ENCODE data around the gene ZNF622. TPM values are rescaled to one million over a fixed set of nuclear protein-coding genes. Genes with fewer than 3 reads are reported as not detected.

Gene ZNF622
- total and polyA plus RNA-seq, 2 donors (not counting 3 experiments of a cell fraction or from before 2014, with no cell fraction given): 10.0 to 26.6 TPM

DNA sequence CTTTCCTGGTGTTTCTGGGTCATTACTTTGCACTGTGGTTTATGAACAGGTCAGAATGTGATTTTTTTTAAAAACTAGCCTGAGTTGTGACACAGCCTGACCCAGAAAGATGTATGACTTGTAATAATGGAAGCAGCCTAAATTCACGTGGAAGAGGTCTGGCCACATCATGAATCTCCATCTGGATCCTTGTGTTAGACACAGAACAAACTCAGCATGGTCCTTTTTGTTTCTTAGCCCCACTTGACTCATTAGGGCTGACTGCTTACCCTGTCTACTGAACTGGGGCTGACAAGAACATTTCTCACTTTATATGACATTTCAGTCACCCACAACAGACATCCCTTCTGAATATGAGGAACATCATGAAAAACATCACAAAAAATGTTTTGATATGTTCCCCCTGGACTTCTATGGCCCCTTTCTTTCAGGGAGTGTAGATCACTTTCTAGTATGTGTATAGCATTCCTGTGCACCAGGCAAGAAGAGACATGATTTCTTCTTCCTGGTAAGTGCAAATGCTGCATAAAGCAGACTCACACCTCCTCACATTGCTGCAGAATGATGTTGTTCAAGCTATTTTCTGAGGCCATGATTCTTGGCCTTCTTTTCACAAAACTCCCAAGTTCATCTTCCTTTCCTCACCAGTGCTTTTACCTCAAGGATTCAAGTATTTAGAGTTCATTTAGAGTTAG lies 52.3 kb downstream of the ZNF622 start:
- no peaks in the 10 kb centered on the region for H3K9me1 ChIP-seq (replicated peaks; ENCODE audit: control insufficient read depth, extremely low read depth, insufficient read depth, low read length)
- H3K79me2 ChIP-seq (ENCODE audit: control insufficient read depth, insufficient read depth, low read length): no peaks in the 10 kb centered on the region
- intact Hi-C loops (cut with micrococcal nuclease) (no loop called here), dilution Hi-C loops (cut with MboI; ENCODE audit: extremely low pct_ligation_motif_present, low sequenced_read_pairs) (no loop called here)
- no peaks in the 10 kb centered on the region for H3K9me3 ChIP-seq (replicated peaks; ENCODE audit: control insufficient read depth, insufficient read depth, low read length)
- H2AFZ ChIP-seq (ENCODE audit: low read depth, low read length): no peak overlapping the region
- POLR2A ChIA-PET: no interaction called here
- H4K20me1 ChIP-seq (replicated peaks; ENCODE audit: control insufficient read depth, extremely low read depth, insufficient read depth, low read length): no peaks in the 10 kb centered on the region
- H3K27ac ChIP-seq (ENCODE audit: insufficient read depth, low read depth, low read length): no peak overlapping the region
- H3K9ac ChIP-seq (replicated peaks; ENCODE audit: extremely low read depth, insufficient read depth, low read length): no peak overlapping the region
- H3K27me3 ChIP-seq (ENCODE audit: control insufficient read depth in 2 of 2, insufficient read depth in 2 of 2, low read length in 2 of 2): no peaks in the 10 kb centered on the region
- CTCF ChIA-PET: no interaction called here
- no TSS peak for BruUV-seq (replicated peaks)
- no peak for FAIRE-seq
- no peak overlapping the region for H3K4me2 ChIP-seq (ENCODE audit: insufficient read depth, low read length)
- H3K4me3 ChIP-seq (replicated peaks in 1 of 3; ENCODE audit: insufficient read depth in 1 of 3, low read depth in 1 of 3, low read length in 3 of 3): no peak overlapping the region
- H3K36me3 ChIP-seq (ENCODE audit: control insufficient read depth in 2 of 2, extremely low read depth in 1 of 2, insufficient read depth in 2 of 2, low read length in 2 of 2): no peaks in the 10 kb centered on the region
- TF ChIP-seq, protein P1, sequence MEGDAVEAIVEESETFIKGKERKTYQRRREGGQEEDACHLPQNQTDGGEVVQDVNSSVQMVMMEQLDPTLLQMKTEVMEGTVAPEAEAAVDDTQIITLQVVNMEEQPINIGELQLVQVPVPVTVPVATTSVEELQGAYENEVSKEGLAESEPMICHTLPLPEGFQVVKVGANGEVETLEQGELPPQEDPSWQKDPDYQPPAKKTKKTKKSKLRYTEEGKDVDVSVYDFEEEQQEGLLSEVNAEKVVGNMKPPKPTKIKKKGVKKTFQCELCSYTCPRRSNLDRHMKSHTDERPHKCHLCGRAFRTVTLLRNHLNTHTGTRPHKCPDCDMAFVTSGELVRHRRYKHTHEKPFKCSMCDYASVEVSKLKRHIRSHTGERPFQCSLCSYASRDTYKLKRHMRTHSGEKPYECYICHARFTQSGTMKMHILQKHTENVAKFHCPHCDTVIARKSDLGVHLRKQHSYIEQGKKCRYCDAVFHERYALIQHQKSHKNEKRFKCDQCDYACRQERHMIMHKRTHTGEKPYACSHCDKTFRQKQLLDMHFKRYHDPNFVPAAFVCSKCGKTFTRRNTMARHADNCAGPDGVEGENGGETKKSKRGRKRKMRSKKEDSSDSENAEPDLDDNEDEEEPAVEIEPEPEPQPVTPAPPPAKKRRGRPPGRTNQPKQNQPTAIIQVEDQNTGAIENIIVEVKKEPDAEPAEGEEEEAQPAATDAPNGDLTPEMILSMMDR (IDR thresholded peaks at IDR 0.05; ENCODE audit: extremely low read depth in 1 of 2, insufficient read depth in 1 of 2, low read depth in 1 of 2, low read length in 2 of 2): no peak
- TF ChIP-seq POLR2AphosphoS5 (IDR thresholded peaks at IDR 0.05; ENCODE audit: insufficient read depth, low read depth, low read length) (no peak), GATA2 (IDR thresholded peaks at IDR 0.05; ENCODE audit: insufficient read depth, insufficient read length, low read depth, low read length) (no peak), POLR2A (IDR thresholded peaks at IDR 0.05; ENCODE audit: low read depth, low read length) (no peak), EZH2 (IDR thresholded peaks at IDR 0.05; ENCODE audit: borderline replicate concordance, low read depth, low read length, severe bottlenecking) (no peak), MYC (IDR thresholded peaks at IDR 0.05; ENCODE audit: low read depth, low read length) (no peak), FOS (IDR thresholded peaks at IDR 0.05; ENCODE audit: borderline replicate concordance, insufficient read depth, low read length) (no peak), JUN (IDR thresholded peaks at IDR 0.05; ENCODE audit: borderline replicate concordance, insufficient read depth, insufficient read length, low read depth) (no peak)
- TF ChIP-seq, protein P2, sequence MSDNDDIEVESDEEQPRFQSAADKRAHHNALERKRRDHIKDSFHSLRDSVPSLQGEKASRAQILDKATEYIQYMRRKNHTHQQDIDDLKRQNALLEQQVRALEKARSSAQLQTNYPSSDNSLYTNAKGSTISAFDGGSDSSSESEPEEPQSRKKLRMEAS (IDR thresholded peaks at IDR 0.05; ENCODE audit: insufficient read depth, insufficient read length): no peak
- H3K4me1 ChIP-seq (ENCODE audit: control insufficient read depth, extremely low read depth, insufficient read depth, low read length): no peaks in the 10 kb centered on the region
- no peak for DNase-seq (ENCODE audit: low read depth, low spot score)
